DOHH2 (cell line): ENCODE data around the gene ZNF385B.

ENCODE experiments used
- H3F3A ChIP-seq: fragments of 200-600 bp; sonication (generic), shearing (Covaris generic); 2 replicates; pipeline ENCODE4 v1.6.0; 2016; ENCODE audit warnings: antibody characterized with exemption, mild to moderate bottlenecking; ENCODE audit not compliant: control insufficient read depth, insufficient read depth
- H3K27ac ChIP-seq: fragments of 200-600 bp; sonication (generic); 2 replicates; pipeline ENCODE4 v1.5.1; 2014; ENCODE audit warnings: low read depth, mild to moderate bottlenecking, low read length, moderate library complexity
- H3K27me3 ChIP-seq: fragments of 200-600 bp; sonication (generic); 2 replicates; pipeline ENCODE4 v1.6.1; 2014; ENCODE audit warnings: mild to moderate bottlenecking, low read length, mixed read lengths; ENCODE audit not compliant: control insufficient read depth
- H3K36me3 ChIP-seq: fragments of 200-600 bp; sonication (generic); 2 replicates; pipeline ENCODE4 v1.6.1; 2014; ENCODE audit warnings: mild to moderate bottlenecking, low read length, moderate library complexity, mixed read lengths; ENCODE audit not compliant: control insufficient read depth
- H3K4me1 ChIP-seq: fragments of 200-600 bp; sonication (generic); 2 replicates; pipeline ENCODE4 v1.6.1; 2014; ENCODE audit warnings: mild to moderate bottlenecking, low read length, mixed read lengths; ENCODE audit not compliant: control insufficient read depth
- H3K4me2 ChIP-seq: fragments of 200-600 bp; sonication (generic); 2 replicates; pipeline ENCODE4 v1.6.0; 2014; ENCODE audit warnings: mild to moderate bottlenecking, low read length, moderate library complexity
- H3K4me3 ChIP-seq: fragments of 200-600 bp; sonication (generic); 2 replicates; pipeline ENCODE4 v1.5.1; 2014; ENCODE audit warnings: mild to moderate bottlenecking, low read length, mixed read lengths
- H3K79me2 ChIP-seq: fragments of 200-600 bp; sonication (generic); 2 replicates; pipeline ENCODE4 v1.6.1; 2014; ENCODE audit warnings: mild to moderate bottlenecking, low read length, mixed read lengths; ENCODE audit not compliant: control insufficient read depth
- H3K9me2 ChIP-seq: fragments of 200-600 bp; sonication (generic); replicated peaks from 2 replicates; pipeline ENCODE4 v1.6.1; 2014; ENCODE audit warnings: mild to moderate bottlenecking, low read length, mixed read lengths; ENCODE audit not compliant: control insufficient read depth
- H3K9me3 ChIP-seq: fragments of 200-600 bp; sonication (generic); 2 replicates; pipeline ENCODE4 v1.6.1; 2014; ENCODE audit warnings: antibody characterized with exemption, low read length, mixed read lengths; ENCODE audit not compliant: control insufficient read depth, insufficient read depth
- H4K20me1 ChIP-seq: fragments of 200-600 bp; sonication (generic); 2 replicates; pipeline ENCODE4 v1.6.0; 2014; ENCODE audit warnings: low read depth, mild to moderate bottlenecking, antibody characterized with exemption, low read length, moderate library complexity; ENCODE audit not compliant: control insufficient read depth, insufficient read depth
- CTCF ChIP-seq: fragments of 200-600 bp; sonication (generic); IDR thresholded peaks from one replicate; pipeline ENCODE4 v1.5.1; 2014; ENCODE audit warnings: antibody characterized with exemption, mild to moderate bottlenecking, low read depth, low read length; ENCODE audit not compliant: poor library complexity, severe bottlenecking
- EZH2phosphoT487 ChIP-seq: fragments of 200-600 bp; sonication (generic); IDR thresholded peaks from 2 replicates; pipeline ENCODE4 v1.6.1; 2017; ENCODE audit warnings: borderline replicate concordance, mild to moderate bottlenecking, antibody characterized with exemption, low read length, moderate library complexity, mixed read lengths

ZNF385B gene

GRCh38 chr2:179588486-179589145 is 272.8 kb downstream of the ZNF385B start:
- Histone ChIP-seq H3F3A (no peaks in the 10 kb centered on the region), H3K4me2 (no peak overlapping the region), H3K27ac (no peak overlapping the region)

GRCh38 chr2:179584760-179585159 is 276.7 kb downstream of the ZNF385B start:
- H3K79me2 ChIP-seq = no peaks in the 10 kb centered on the region
- TF ChIP-seq EZH2phosphoT487 (no peak), CTCF (no peak)
- no peak overlapping the region for H3K27ac ChIP-seq
- no peaks in the 10 kb centered on the region for H3F3A ChIP-seq
- no peaks in the 10 kb centered on the region for H3K9me2 ChIP-seq
- H3K27me3 ChIP-seq = no peaks in the 10 kb centered on the region
- H4K20me1 ChIP-seq = no peaks in the 10 kb centered on the region
- no peak overlapping the region for H3K4me3 ChIP-seq
- H3K36me3 ChIP-seq = no peaks in the 10 kb centered on the region
- 0 out of 2 replicates have a peak, but pooled peaks cover 5% of the 10 kb centered on the region for H3K9me3 ChIP-seq
- no peaks in the 10 kb centered on the region for H3K4me1 ChIP-seq
- H3K4me2 ChIP-seq = no peak overlapping the region

More at GRCh38 chr2:179588486-179589145, 272.8 kb downstream of the ZNF385B start:
- Histone ChIP-seq H4K20me1 (no peaks in the 10 kb centered on the region), H3K27me3 (no peaks in the 10 kb centered on the region), H3K36me3 (no peaks in the 10 kb centered on the region), H3K9me2 (no peaks in the 10 kb centered on the region), H3K4me1 (no peaks in the 10 kb centered on the region), H3K4me3 (no peak overlapping the region), H3K79me2 (no peaks in the 10 kb centered on the region), H3K9me3 (no peaks in the 10 kb centered on the region)
- no peak for TF ChIP-seq EZH2phosphoT487
- TF ChIP-seq CTCF = no peak

- Histone ChIP-seq H3K4me1 (no peaks in the 10 kb centered on the region), H3K4me3 (no peak overlapping the region), H3K4me2 (no peak overlapping the region)
Observed at GRCh38 chr2:179581605-179582004, 279.8 kb downstream of the ZNF385B start.

More at GRCh38 chr2:179581605-179582004, 279.8 kb downstream of the ZNF385B start:
- no peak for TF ChIP-seq CTCF
- TF ChIP-seq EZH2phosphoT487 = no peak
- Histone ChIP-seq H3K9me2 (no peaks in the 10 kb centered on the region), H3K79me2 (no peaks in the 10 kb centered on the region), H3K9me3 (0 out of 2 replicates have a peak, but pooled peaks cover 5% of the 10 kb centered on the region), H3K27ac (no peak overlapping the region), H3K36me3 (no peaks in the 10 kb centered on the region), H3F3A (no peaks in the 10 kb centered on the region), H4K20me1 (no peaks in the 10 kb centered on the region), H3K27me3 (no peaks in the 10 kb centered on the region)
